H9 (cell line): ENCODE data around the gene WIZ. TPM values are rescaled to one million over a fixed set of nuclear protein-coding genes. Genes with fewer than 3 reads are reported as not detected.
A peak's percentile ranks its signal among the peaks of the same experiment; 100 is the strongest.

Source experiments
- DNase-seq: peaks from one replicate; pipeline ENCODE4 v3.0.0-alpha.2; 2017
- H2AFZ ChIP-seq: one replicate; pipeline ENCODE4 v1.6.1; 2013; ENCODE audit warnings: mild to moderate bottlenecking, low read length, control low read depth, moderate library complexity
- H2AK5ac ChIP-seq: 2 replicates; pipeline ENCODE4 v1.6.1; 2013; ENCODE audit warnings: low read length, control low read depth, mixed read lengths; ENCODE audit not compliant: insufficient read length
- H2BK120ac ChIP-seq: one replicate; pipeline ENCODE4 v1.6.1; 2013; ENCODE audit warnings: low read depth, mild to moderate bottlenecking, low read length, control low read depth, inconsistent platforms; ENCODE audit not compliant: poor library complexity, severe bottlenecking
- H2BK12ac ChIP-seq: 2 replicates; pipeline ENCODE4 v1.6.1; 2013; ENCODE audit warnings: low read length, control low read depth, mixed read lengths, low read depth; ENCODE audit not compliant: insufficient read length
- H2BK15ac ChIP-seq: 2 replicates; pipeline ENCODE4 v1.6.1; 2013; ENCODE audit warnings: low read depth, low read length, control low read depth
- H2BK20ac ChIP-seq: one replicate; pipeline ENCODE4 v1.6.1; 2013; ENCODE audit warnings: low read depth, mild to moderate bottlenecking, low read length, control low read depth, inconsistent platforms; ENCODE audit not compliant: poor library complexity, severe bottlenecking
- H2BK5ac ChIP-seq: 2 replicates; pipeline ENCODE4 v1.6.1; 2013; ENCODE audit warnings: low read length, control low read depth, mixed read lengths; ENCODE audit not compliant: insufficient read length
- H3K14ac ChIP-seq: 2 replicates; pipeline ENCODE4 v1.6.1; 2013; ENCODE audit warnings: low read length, control low read depth; ENCODE audit not compliant: insufficient read depth
- H3K18ac ChIP-seq: 2 replicates; pipeline ENCODE4 v1.6.1; 2013; ENCODE audit warnings: low read depth, mild to moderate bottlenecking, mixed read lengths, low read length, control low read depth; ENCODE audit not compliant: insufficient read length
- H3K23ac ChIP-seq: 2 replicates; pipeline ENCODE4 v1.6.1; 2013; ENCODE audit warnings: low read length, control low read depth, mixed read lengths, low read depth; ENCODE audit not compliant: insufficient read length
- H3K23me2 ChIP-seq: 2 replicates; pipeline ENCODE4 v1.6.1; 2013; ENCODE audit warnings: low read depth, mild to moderate bottlenecking, mixed read lengths, low read length, control low read depth; ENCODE audit not compliant: insufficient read length, poor library complexity, severe bottlenecking
- H3K27ac ChIP-seq: 2 replicates; pipeline ENCODE4 v1.5.1; 2013; ENCODE audit warnings: low read length, control low read depth, mixed read lengths, low read depth; ENCODE audit not compliant: insufficient read length
- H3K27me3 ChIP-seq: 2 replicates; pipeline ENCODE4 v1.6.1; 2013; ENCODE audit warnings: low read length, control low read depth, inconsistent platforms; ENCODE audit not compliant: insufficient read depth
- H3K4ac ChIP-seq: 2 replicates; pipeline ENCODE4 v1.6.1; 2013; ENCODE audit warnings: low read depth, mild to moderate bottlenecking, control low read depth, inconsistent platforms, low read length, moderate library complexity
- H3K4me1 ChIP-seq: 2 replicates; pipeline ENCODE4 v1.6.1; 2013; ENCODE audit warnings: low read length, control low read depth, inconsistent platforms; ENCODE audit not compliant: insufficient read depth
- H3K4me2 ChIP-seq: 2 replicates; pipeline ENCODE4 v1.6.1; 2013; ENCODE audit warnings: low read length, control low read depth, mixed read lengths; ENCODE audit not compliant: insufficient read length, insufficient read depth
- H3K56ac ChIP-seq: 2 replicates; pipeline ENCODE4 v1.6.1; 2013; ENCODE audit warnings: low read depth, mild to moderate bottlenecking, mixed read lengths, low read length, control low read depth; ENCODE audit not compliant: insufficient read length
- H3K79me1 ChIP-seq: 2 replicates; pipeline ENCODE4 v1.6.1; 2013; ENCODE audit warnings: low read depth, mild to moderate bottlenecking, moderate library complexity, low read length, control low read depth, inconsistent platforms; ENCODE audit not compliant: insufficient read depth, poor library complexity, severe bottlenecking
- H3K79me2 ChIP-seq: 2 replicates; pipeline ENCODE4 v1.6.1; 2013; ENCODE audit warnings: low read length, control low read depth, inconsistent platforms; ENCODE audit not compliant: insufficient read depth
- H3K9ac ChIP-seq: 2 replicates; pipeline ENCODE4 v1.6.1; 2013; ENCODE audit warnings: low read length, control low read depth, mixed read lengths; ENCODE audit not compliant: insufficient read length; ENCODE audit errors: extremely low read depth
- H3K9me3 ChIP-seq: one replicate; pipeline ENCODE4 v1.6.1; 2013; ENCODE audit warnings: low read depth, low read length, inconsistent platforms; ENCODE audit not compliant: control insufficient read depth
- H3T11ph ChIP-seq: one replicate; pipeline ENCODE4 v1.6.1; 2013; ENCODE audit warnings: mild to moderate bottlenecking, low read length, control low read depth, inconsistent platforms
- H4K20me1 ChIP-seq: one replicate; pipeline ENCODE4 v1.6.1; 2013; ENCODE audit not compliant: control insufficient read depth, insufficient read length, insufficient read depth
- H4K5ac ChIP-seq: 2 replicates; pipeline ENCODE4 v1.6.1; 2013; ENCODE audit warnings: low read depth, mild to moderate bottlenecking, mixed read lengths, low read length, control low read depth; ENCODE audit not compliant: insufficient read length
- H4K8ac ChIP-seq: replicated peaks from 2 replicates; pipeline ENCODE4 v1.6.1; 2013; ENCODE audit warnings: low read length, control low read depth, mixed read lengths, low read depth; ENCODE audit not compliant: insufficient read length
- H4K91ac ChIP-seq: 2 replicates; pipeline ENCODE4 v1.6.1; 2013; ENCODE audit warnings: low read depth, mild to moderate bottlenecking, moderate library complexity, mixed read lengths, low read length, control low read depth; ENCODE audit not compliant: insufficient read length
- H3K27ac Mint-ChIP-seq, 3 experiments: 2 replicates in 2 of 3; 3 replicates in 1 of 3; pipeline ENCODE4 v1.8.0; 2020 to 2021; ENCODE audit warnings: mixed read lengths in 3 of 3, mild to moderate bottlenecking in 1 of 3, moderate library complexity in 1 of 3
- H3K27me3 Mint-ChIP-seq: 2 replicates; pipeline ENCODE4 v1.8.0; 2021; ENCODE audit warnings: low read depth, mild to moderate bottlenecking, moderate library complexity, mixed read lengths
- H3K36me3 Mint-ChIP-seq, 3 experiments: 2 replicates in 2 of 3; 3 replicates in 1 of 3; pipeline ENCODE4 v1.8.0; 2020 to 2021; ENCODE audit warnings: low read depth in 3 of 3, mixed read lengths in 3 of 3; ENCODE audit not compliant: insufficient read depth in 1 of 3
- H3K4me1 Mint-ChIP-seq, 2 experiments: 2 replicates each; pipeline ENCODE4 v1.8.0; 2020; ENCODE audit warnings: mixed read lengths in 2 of 2
- H3K4me3 Mint-ChIP-seq, 2 experiments: 2 replicates in 1 of 2; 3 replicates in 1 of 2; pipeline ENCODE4 v1.8.0; 2020 to 2021; ENCODE audit warnings: mild to moderate bottlenecking in 2 of 2, mixed read lengths in 2 of 2, moderate library complexity in 1 of 2
- H3K9me3 Mint-ChIP-seq, 2 experiments: 2 replicates in 1 of 2; 3 replicates in 1 of 2; pipeline ENCODE4 v1.8.0; 2020; ENCODE audit warnings: mild to moderate bottlenecking in 2 of 2, mixed read lengths in 2 of 2, moderate library complexity in 1 of 2
- WGBS: extraction: QIAGEN DNeasy Blood & Tissue Kit; methylation state at CpG from one replicate; pipeline ENCODE4 v1.1.7; 2013; ENCODE audit warnings: missing lambda C conversion rate, low lambda C conversion rate, mixed read lengths; ENCODE audit not compliant: insufficient read length; ENCODE audit errors: extremely low coverage; 5-methylcytosine and 5-hydroxymethylcytosine counted together
- total RNA-seq: library from RNA; stranded (reverse); gene quantifications from 2 replicates; pipeline ENCODE4 v1.2.1, GENCODE V29; 2021
- TF ChIP-seq, protein P1 (sequence below): fragments of 200-600 bp; sonication (generic); conservative IDR thresholded peaks from 3 replicates; pipeline ENCODE4 v1.8.0; 2021; ENCODE audit warnings: antibody characterized with exemption, mild to moderate bottlenecking

WIZ gene
- total RNA-seq, 1 experiment from 2014 or later: 33.3 TPM

DNA sequence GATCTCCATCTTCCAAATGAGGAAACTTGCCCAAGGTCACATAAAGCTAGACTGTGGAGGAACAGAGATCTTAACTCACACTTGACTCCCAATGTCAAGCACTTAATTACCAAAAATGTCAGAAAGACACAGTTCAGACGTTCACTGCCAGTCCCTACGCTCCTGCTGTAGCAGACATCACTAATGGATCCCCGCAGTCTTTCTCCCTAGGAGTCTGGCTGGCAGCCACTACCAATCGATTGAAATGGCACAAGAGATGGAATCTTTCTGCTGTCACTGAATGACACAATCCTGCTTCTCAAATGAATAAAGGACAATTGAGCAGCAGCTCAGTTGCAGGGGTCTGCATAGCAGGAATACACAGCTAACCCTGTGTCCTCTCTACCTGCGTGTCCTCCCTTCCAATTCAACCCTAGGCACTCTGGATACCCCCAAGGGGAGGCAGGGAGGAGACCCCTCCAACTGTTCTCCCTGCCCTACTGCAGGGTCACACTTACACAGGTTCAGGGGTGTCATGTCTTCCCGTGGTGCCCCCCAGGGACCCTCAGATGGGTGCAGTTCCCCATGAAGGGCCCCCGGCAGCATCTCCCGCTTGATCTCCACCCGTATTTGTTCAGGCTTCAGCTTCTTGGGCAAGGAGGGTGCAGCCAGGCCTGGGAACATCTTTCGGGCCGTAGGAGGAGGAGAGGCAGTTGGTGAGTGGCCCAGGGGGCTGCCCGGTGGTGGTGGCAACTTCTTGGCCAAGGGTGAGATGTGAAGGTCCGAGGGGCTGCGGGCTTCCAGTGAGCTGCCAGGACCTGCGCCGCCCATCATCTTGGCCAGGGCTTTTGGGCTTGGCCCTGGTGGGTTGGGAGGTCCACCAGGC, 23.0 kb downstream of the WIZ start:
- no peak overlapping the region for H3K27ac ChIP-seq
- Mint-ChIP-seq H3K9me3 (peaks cover 0 to 3% of the 10 kb centered on the region in 2 experiments; a peak in 3 of 5 replicates), H3K4me1 (peaks cover 13% of the 10 kb centered on the region in 2 experiments), H3K4me3 (peak overlapping the region in 1 of 2 experiments; percentile 43; a peak in 1 of 5 replicates), H3K27ac (no peak overlapping the region), H3K36me3 (peaks cover 41 to 53% (median 46%) of the 10 kb centered on the region in 3 experiments), H3K27me3 (no peaks in the 10 kb centered on the region)
- peaks cover 4% of the 10 kb centered on the region; the same call in 1 of the 2 replicates for H3K79me2 ChIP-seq
- no peak overlapping the region for H3K4ac ChIP-seq
- no peaks in the 10 kb centered on the region for H3K27me3 ChIP-seq
- no peak overlapping the region for H3K4me2 ChIP-seq
- H3K9me3 ChIP-seq: no peaks in the 10 kb centered on the region
- H3K56ac ChIP-seq: no peak overlapping the region
- H4K8ac ChIP-seq: no peak overlapping the region
- no peaks in the 10 kb centered on the region; the same call in 1 of the 2 replicates for H3K4me1 ChIP-seq
- no peak overlapping the region for H2AFZ ChIP-seq
- no peak overlapping the region for H3K14ac ChIP-seq
- no peak overlapping the region for H2BK15ac ChIP-seq
- H3K23me2 ChIP-seq: peaks cover 3% of the 10 kb centered on the region
- WGBS: no CpG with 5 or more reads among the region's 16 CpGs
- H4K5ac ChIP-seq: no peak overlapping the region
- no peak overlapping the region for H4K91ac ChIP-seq
- H3K18ac ChIP-seq: no peak overlapping the region
- no peak for DNase-seq
- no peak overlapping the region for H2BK20ac ChIP-seq
- TF ChIP-seq, protein P1, sequence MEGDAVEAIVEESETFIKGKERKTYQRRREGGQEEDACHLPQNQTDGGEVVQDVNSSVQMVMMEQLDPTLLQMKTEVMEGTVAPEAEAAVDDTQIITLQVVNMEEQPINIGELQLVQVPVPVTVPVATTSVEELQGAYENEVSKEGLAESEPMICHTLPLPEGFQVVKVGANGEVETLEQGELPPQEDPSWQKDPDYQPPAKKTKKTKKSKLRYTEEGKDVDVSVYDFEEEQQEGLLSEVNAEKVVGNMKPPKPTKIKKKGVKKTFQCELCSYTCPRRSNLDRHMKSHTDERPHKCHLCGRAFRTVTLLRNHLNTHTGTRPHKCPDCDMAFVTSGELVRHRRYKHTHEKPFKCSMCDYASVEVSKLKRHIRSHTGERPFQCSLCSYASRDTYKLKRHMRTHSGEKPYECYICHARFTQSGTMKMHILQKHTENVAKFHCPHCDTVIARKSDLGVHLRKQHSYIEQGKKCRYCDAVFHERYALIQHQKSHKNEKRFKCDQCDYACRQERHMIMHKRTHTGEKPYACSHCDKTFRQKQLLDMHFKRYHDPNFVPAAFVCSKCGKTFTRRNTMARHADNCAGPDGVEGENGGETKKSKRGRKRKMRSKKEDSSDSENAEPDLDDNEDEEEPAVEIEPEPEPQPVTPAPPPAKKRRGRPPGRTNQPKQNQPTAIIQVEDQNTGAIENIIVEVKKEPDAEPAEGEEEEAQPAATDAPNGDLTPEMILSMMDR: no peak
- H4K20me1 ChIP-seq: no peaks in the 10 kb centered on the region
- H2BK12ac ChIP-seq: no peak overlapping the region
- H3K9ac ChIP-seq: no peak overlapping the region
- H3K23ac ChIP-seq: no peak overlapping the region
- H2BK5ac ChIP-seq: no peak overlapping the region
- H3K79me1 ChIP-seq: peaks cover 6% of the 10 kb centered on the region
- no peak overlapping the region for H2AK5ac ChIP-seq
- H2BK120ac ChIP-seq: no peak overlapping the region
- no peak overlapping the region for H3T11ph ChIP-seq
